CD1c-positive myeloid dendritic cell (primary cell): ENCODE results near the gene PRSS36.
A peak's percentile ranks its signal among the peaks of the same experiment; 100 is the strongest.
"Not testable (repeated sequence)": the region's sequence is repeated elsewhere in the genome, so short reads cannot be mapped to it uniquely, and the experiment has no call there.

ENCODE experiments used
- DNase-seq: peaks from one replicate; pipeline ENCODE4 v3.0.0-alpha.2; 2016; ENCODE audit errors: extremely low spot score

PRSS36 gene

GRCh38 chr16:31141489-31142108 is 8.3 kb downstream of the PRSS36 start:
- no peak for DNase-seq

- not testable (repeated sequence) for DNase-seq
Observed at GRCh38 chr16:31141071-31141469, 8.8 kb downstream of the PRSS36 start.

- DNase-seq, result no peak
Observed at GRCh38 chr16:31138621-31139578, 11.0 kb downstream of the PRSS36 start.

DNA sequence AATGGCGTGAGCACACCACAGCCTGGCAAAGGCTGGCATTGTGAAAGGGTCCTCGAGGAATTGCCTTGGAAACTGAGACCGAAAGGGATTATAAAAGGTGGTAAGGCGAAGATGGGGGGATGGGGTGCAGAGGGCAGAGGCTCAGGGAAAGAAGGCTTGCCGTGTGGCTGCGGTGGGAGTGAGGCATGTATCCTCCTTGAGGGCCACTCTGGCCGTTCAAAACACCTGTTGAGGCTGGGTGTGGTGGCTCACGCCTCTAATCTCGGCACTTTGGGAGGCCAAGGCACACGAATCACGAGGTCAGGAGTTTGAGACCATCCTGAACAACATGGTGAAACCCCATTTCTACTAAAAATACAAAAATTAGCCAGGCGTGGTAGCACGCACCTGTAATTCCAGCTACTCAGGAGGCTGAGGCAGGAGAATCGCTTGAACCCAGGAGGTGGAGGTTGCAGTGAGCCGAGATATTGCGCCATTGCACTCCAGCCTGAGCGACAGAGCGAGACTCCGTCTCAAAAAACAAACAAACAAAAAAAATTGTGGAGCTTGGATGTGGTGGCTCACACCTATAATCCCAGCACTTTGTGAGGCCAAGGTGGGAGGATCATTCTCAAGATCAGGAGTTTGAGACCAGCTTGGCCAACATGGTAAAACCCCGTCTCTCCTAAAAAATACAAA is 12.9 kb downstream of the PRSS36 start:
- DNase-seq, result not testable (repeated sequence)

GRCh38 chr16:31136287-31136662 is 13.6 kb downstream of the PRSS36 start:
- DNase-seq, result no peak

DNA sequence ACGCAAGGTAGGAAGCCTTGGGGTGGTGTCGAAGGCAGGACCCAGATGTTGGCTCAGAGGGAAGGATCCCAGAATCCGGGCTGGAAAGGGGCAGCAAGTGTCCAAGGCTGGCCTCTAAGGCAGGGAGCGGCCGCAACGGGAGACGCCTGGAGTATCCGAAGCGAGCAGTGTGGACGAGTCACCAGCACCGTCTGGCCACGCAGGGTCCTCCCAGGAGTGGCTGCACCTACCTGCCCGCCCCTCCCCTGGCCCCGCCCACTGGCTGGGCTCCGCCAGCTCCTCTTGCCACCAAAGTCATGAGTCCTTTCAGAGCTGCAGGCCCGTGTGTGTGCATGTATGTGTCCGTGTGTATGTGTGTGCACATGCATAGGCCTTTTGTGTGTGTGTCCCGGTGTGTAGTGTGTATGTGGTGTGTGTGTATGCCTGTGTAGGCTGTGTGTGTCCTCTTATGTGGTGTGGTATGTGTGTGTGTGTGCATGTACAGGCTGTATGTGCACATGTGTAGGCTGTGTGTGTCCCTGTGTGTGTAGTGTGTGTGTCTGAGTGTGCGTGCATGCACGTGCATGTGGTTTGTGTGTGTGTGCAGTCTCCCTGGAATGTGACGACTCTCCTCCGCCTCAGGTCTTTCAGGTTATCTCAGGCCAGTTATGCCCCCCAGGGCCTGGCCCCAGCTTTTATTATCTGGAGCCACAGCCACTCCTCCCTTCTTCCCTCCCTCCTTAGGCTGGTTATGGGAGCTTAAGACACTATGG is 14.2 kb downstream of the PRSS36 start, which contains the start of gene PRSS8:
Gene PRSS8 (minus strand): TSS at position 193 of the 752 bp plus-strand sequence. CDS start 229 bp downstream, outside the sequence.
- no peak for DNase-seq

GRCh38 chr16:31134625-31135534 is 15.0 kb downstream of the PRSS36 start:
- DNase-seq, result peak; percentile 36

GRCh38 chr16:31134091-31134571 is 15.7 kb downstream of the PRSS36 start:
- peak; percentile 83 for DNase-seq

DNA sequence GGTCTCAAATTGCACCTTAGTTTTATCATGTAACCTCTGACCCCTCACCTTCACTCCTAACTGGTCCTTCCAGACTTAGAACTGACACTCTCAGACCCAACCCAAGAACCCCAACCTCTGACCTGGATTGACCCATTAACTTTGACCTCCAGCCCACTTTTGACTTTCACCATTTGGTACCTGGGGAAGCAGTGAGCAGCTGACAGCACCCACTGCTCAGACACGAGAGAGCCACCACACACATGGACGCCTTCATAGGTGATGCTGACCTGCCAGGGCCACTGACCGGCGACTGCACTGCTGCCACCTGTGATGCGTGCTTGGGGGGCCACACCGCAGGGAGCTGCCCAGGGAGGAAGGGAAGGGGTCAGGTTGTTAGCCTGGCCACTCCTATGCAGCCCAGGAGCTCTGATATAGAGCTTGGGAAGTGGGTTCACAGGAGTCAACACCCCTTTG is 16.8 kb downstream of the PRSS36 start:
- DNase-seq, result no peak

DNA sequence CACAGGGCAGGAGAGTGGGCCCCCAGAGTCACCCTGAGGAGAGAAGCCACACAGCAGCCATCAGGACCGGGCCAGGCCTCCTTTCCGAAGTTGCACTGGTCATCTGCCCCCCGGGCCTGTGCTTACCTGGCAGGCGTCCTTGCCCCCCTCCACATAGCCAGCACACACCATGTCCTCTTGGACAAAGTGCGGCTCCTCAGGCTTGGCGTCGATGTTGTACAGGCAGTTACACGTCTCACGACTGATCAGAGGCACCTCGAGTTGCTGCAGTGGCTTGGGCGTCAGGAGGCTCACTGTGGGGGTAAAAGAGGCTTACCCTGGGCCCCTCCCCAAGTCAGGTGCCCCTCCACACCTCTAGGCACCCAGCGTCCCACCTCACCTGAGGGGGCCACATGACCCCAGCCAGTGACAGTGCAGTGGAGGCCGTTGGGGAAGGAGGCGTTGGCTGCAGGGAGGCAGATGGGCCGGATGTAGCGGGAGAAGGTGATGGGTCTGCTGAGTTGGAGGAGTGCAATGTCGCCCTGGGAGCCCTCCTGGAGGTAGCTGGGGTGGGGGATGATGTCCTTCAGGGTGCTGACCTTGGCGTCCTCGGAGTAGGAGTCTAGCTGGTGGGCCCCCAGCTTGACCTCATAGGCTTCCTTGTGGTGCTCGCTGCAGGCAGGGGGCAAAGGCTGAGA is 17.4 kb downstream of the PRSS36 start:
- no peak for DNase-seq

GRCh38 chr16:31131841-31132271 is 18.0 kb downstream of the PRSS36 start:
- DNase-seq, result no peak

DNA sequence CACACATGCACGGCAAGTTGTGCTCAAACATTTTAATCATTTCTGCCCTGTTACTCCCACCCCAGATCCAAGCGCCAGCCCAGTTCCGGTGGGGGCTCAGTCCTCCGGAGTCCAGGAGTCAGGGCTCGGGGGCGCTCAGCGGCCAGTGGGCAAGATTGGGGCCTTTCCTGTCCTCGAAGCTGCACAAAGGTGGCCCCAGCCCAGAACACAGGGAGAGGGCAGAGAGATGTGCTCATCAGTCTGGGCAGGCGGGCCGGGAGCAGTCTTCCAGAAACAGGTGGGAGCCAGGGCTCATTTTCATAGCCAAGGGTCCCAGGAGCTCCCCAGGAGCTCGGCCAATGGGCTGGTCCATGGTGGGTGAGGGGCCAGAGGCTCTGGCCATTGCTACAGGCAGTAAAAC is 18.4 kb downstream of the PRSS36 start:
- no peak for DNase-seq

GRCh38 chr16:31130899-31131298 is 19.0 kb downstream of the PRSS36 start:
- no peak for DNase-seq

- peak; percentile 74 for DNase-seq
Observed at GRCh38 chr16:31130336-31130891, 19.5 kb downstream of the PRSS36 start.

GRCh38 chr16:31129568-31130335 is 20.1 kb downstream of the PRSS36 start:
- DNase-seq, result peak; percentile 93

- DNase-seq, result peak; percentile 91
Observed at GRCh38 chr16:31128711-31129567, 20.9 kb downstream of the PRSS36 start.

- no peak for DNase-seq
Observed at GRCh38 chr16:31127182-31127581, 22.7 kb downstream of the PRSS36 start.

GRCh38 chr16:31125844-31126243 is 24.0 kb downstream of the PRSS36 start:
- DNase-seq, result no peak
